ENCODE measurements around the gene VIPR1. TPM values are rescaled to one million over a fixed set of nuclear protein-coding genes. Genes with fewer than 3 reads are reported as not detected.

VIPR1 gene
- polyA plus RNA-seq, 1 of the 3 experiments (the other 2 are of a cell fraction) = not detected

- 60% methylated on average over 3 of the region's 13 CpGs for WGBS (ENCODE audit: low lambda C conversion rate)
- Histone ChIP-seq H3K9me2 (no peaks in the 10 kb centered on the region), H4K20me1 (ENCODE audit: insufficient read depth) (no peaks in the 10 kb centered on the region), H3K9me3 (no peaks in the 10 kb centered on the region), H3K4me1 (ENCODE audit: control insufficient read depth in 1 of 2, insufficient read depth in 2 of 2, low read depth in 1 of 2, low read length in 1 of 2) (no peaks in the 10 kb centered on the region), H3K36me3 (replicated peaks in 1 of 2; ENCODE audit: control insufficient read depth in 1 of 2, insufficient read depth in 2 of 2, low read length in 1 of 2) (no peaks in the 10 kb centered on the region), H3K4me3 (ENCODE audit: low read depth in 2 of 2, low read length in 1 of 2) (no peak overlapping the region), H3K79me2 (ENCODE audit: insufficient read depth) (no peaks in the 10 kb centered on the region), H3F3A (replicated peaks; ENCODE audit: insufficient read depth) (no peaks in the 10 kb centered on the region), H3K4me2 (no peak overlapping the region), H3K27ac (ENCODE audit: low read depth in 2 of 2, low read length in 1 of 2) (no peak overlapping the region), H3K9ac (no peak overlapping the region), H3K27me3 (ENCODE audit: insufficient read depth) (no peaks in the 10 kb centered on the region), H2AFZ (ENCODE audit: low read depth) (no peak overlapping the region)
- DNase-seq = no peak
- POLR2A ChIA-PET = interaction anchor here (0.5 kb wide), 1 partner anchor 106 kb away, joined by 3 read pairs; no protein-coding TSS in a partner anchor
- CTCF ChIA-PET = interaction anchor here (1.4 to 1.9 kb wide), 2 partner anchors 14 to 279 kb away, joined by 3 to 5 read pairs; no protein-coding TSS in a partner anchor
- TF ChIP-seq POLR2AphosphoS5 (IDR thresholded peaks at IDR 0.05; ENCODE audit: low read depth, low read length) (no peak), YY1 (IDR thresholded peaks at IDR 0.05; ENCODE audit: low read depth) (no peak), JUND (IDR thresholded peaks at IDR 0.05) (no peak), SIN3A (IDR thresholded peaks at IDR 0.05; ENCODE audit: borderline replicate concordance, low read depth, low read length) (no peak), ZBTB33 (IDR thresholded peaks at IDR 0.05; ENCODE audit: borderline replicate concordance, low read depth) (no peak), NFIC (IDR thresholded peaks at IDR 0.05; ENCODE audit: borderline replicate concordance) (no peak), FOSL2 (IDR thresholded peaks at IDR 0.05; ENCODE audit: borderline replicate concordance, low read depth) (no peak), RXRA (IDR thresholded peaks at IDR 0.05; ENCODE audit: borderline replicate concordance, low read depth) (no peak), TAF1 (IDR thresholded peaks at IDR 0.05; ENCODE audit: borderline replicate concordance, low read depth, low read length) (no peak), TCF12 (IDR thresholded peaks at IDR 0.05) (no peak), FOXJ3 (CRISPR knock-in tag; IDR thresholded peaks at IDR 0.05) (no peak), GATA2 (CRISPR knock-in tag; IDR thresholded peaks at IDR 0.05) (no peak), CHD2 (IDR thresholded peaks at IDR 0.05; ENCODE audit: low read length, partially characterized antibody) (no peak)
Measured at GRCh38 chr3:42525736-42526345, 23.4 kb downstream of the VIPR1 start.

GRCh38 chr3:42526616-42527367 is 24.3 kb downstream of the VIPR1 start:
- ChIA-PET POLR2A (no interaction called here), CTCF (interaction anchor here (0.6 to 1.9 kb wide), 4 partner anchors 10 to 279 kb away, joined by 3 to 5 read pairs (median 4); no protein-coding TSS in a partner anchor)
- Histone ChIP-seq H2AFZ (ENCODE audit: low read depth) (no peak overlapping the region), H3K4me2 (no peak overlapping the region), H3K9me3 (no peaks in the 10 kb centered on the region), H3K4me1 (ENCODE audit: control insufficient read depth in 1 of 2, insufficient read depth in 2 of 2, low read depth in 1 of 2, low read length in 1 of 2) (no peaks in the 10 kb centered on the region), H4K20me1 (ENCODE audit: insufficient read depth) (no peaks in the 10 kb centered on the region), H3K4me3 (ENCODE audit: low read depth in 2 of 2, low read length in 1 of 2) (no peak overlapping the region), H3K79me2 (ENCODE audit: insufficient read depth) (no peaks in the 10 kb centered on the region), H3K36me3 (replicated peaks in 1 of 2; ENCODE audit: control insufficient read depth in 1 of 2, insufficient read depth in 2 of 2, low read length in 1 of 2) (no peaks in the 10 kb centered on the region), H3K9me2 (no peaks in the 10 kb centered on the region), H3K27me3 (ENCODE audit: insufficient read depth) (peaks cover 5% of the 10 kb centered on the region; the same call in 1 of the 2 replicates), H3K27ac (ENCODE audit: low read depth in 2 of 2, low read length in 1 of 2) (no peak overlapping the region), H3F3A (replicated peaks; ENCODE audit: insufficient read depth) (no peaks in the 10 kb centered on the region), H3K9ac (no peak overlapping the region)
- 62% methylated on average over 11 of the region's 15 CpGs for WGBS (ENCODE audit: low lambda C conversion rate)
- TF ChIP-seq ELF1 (IDR thresholded peaks at IDR 0.05) = no peak
- no peak for TF ChIP-seq EZH2phosphoT487 (IDR thresholded peaks at IDR 0.05; ENCODE audit: borderline replicate concordance, low read depth)
- TF ChIP-seq RAD21 (IDR thresholded peaks at IDR 0.05; ENCODE audit: low read length) = no peak
- no peak for TF ChIP-seq REST (IDR thresholded peaks at IDR 0.05; ENCODE audit: low read depth, low read length)
- no peak for TF ChIP-seq RXRA (IDR thresholded peaks at IDR 0.05; ENCODE audit: borderline replicate concordance, low read depth)
- TF ChIP-seq PBX3 (IDR thresholded peaks at IDR 0.05) = no peak
- TF ChIP-seq JUND (IDR thresholded peaks at IDR 0.05) = no peak
- TF ChIP-seq GATA2 (CRISPR knock-in tag; IDR thresholded peaks at IDR 0.05) = no peak
- no peak for TF ChIP-seq MXI1 (IDR thresholded peaks at IDR 0.05; ENCODE audit: low read depth, low read length)
- no peak for TF ChIP-seq YY1 (IDR thresholded peaks at IDR 0.05; ENCODE audit: low read depth)
- DNase-seq = no peak

All from SK-N-SH (cell line).